BE2C (cell line): ENCODE data around the gene EMX1.

Experiments used
- DNase-seq: peaks from one replicate; pipeline ENCODE4 v3.0.0-alpha.2; 2020
- H3K27me3 ChIP-seq: fragments of 250-450 bp; sonication (Bioruptor Pico); 2 replicates; pipeline ENCODE4 v1.5.1; 2020; ENCODE audit warnings: mild to moderate bottlenecking
- H3K36me3 ChIP-seq: fragments of 250-450 bp; sonication (Bioruptor Pico); 2 replicates; pipeline ENCODE4 v1.5.1; 2020; ENCODE audit warnings: mild to moderate bottlenecking
- H3K4me1 ChIP-seq: fragments of 250-450 bp; sonication (Bioruptor Pico); 2 replicates; pipeline ENCODE4 v1.5.1; 2020
- H3K4me3 ChIP-seq: 2 replicates; pipeline ENCODE4 v1.5.1; 2011; ENCODE audit warnings: low read depth, low read length
- H3K9me3 ChIP-seq: fragments of 250-450 bp; sonication (Bioruptor Pico); 2 replicates; pipeline ENCODE4 v1.5.1; 2020
- TF ChIP-seq, protein P1 (sequence below): IDR thresholded peaks from 2 replicates; pipeline ENCODE4 v1.5.1; 2012; ENCODE audit warnings: mild to moderate bottlenecking, low read depth, low read length

EMX1 gene

DNA sequence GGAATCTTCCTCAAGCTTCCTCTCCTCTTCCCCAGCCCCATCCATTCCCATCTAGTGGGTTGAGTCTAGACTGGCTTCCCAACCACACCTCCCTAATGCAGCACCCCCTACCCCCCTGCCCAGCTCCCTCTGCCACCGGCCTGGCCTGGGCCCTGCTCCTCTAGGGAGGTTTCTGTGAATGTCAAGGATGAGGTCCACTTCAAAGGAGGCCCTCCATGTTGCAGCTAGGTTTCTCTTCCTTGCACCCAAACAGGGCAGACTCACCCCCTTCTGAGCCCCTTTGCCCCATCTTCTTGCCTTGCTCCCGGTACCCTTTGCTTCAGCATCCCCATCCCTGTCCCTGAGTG, 18.3 kb downstream of the EMX1 start:
- no peaks in the 10 kb centered on the region for H3K27me3 ChIP-seq
- no peak overlapping the region for H3K4me3 ChIP-seq
- TF ChIP-seq, protein P1, sequence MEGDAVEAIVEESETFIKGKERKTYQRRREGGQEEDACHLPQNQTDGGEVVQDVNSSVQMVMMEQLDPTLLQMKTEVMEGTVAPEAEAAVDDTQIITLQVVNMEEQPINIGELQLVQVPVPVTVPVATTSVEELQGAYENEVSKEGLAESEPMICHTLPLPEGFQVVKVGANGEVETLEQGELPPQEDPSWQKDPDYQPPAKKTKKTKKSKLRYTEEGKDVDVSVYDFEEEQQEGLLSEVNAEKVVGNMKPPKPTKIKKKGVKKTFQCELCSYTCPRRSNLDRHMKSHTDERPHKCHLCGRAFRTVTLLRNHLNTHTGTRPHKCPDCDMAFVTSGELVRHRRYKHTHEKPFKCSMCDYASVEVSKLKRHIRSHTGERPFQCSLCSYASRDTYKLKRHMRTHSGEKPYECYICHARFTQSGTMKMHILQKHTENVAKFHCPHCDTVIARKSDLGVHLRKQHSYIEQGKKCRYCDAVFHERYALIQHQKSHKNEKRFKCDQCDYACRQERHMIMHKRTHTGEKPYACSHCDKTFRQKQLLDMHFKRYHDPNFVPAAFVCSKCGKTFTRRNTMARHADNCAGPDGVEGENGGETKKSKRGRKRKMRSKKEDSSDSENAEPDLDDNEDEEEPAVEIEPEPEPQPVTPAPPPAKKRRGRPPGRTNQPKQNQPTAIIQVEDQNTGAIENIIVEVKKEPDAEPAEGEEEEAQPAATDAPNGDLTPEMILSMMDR, result no peak
- no peaks in the 10 kb centered on the region for H3K9me3 ChIP-seq
- no peak for DNase-seq
- H3K36me3 ChIP-seq, result no peaks in the 10 kb centered on the region
- H3K4me1 ChIP-seq, result no peaks in the 10 kb centered on the region

DNA sequence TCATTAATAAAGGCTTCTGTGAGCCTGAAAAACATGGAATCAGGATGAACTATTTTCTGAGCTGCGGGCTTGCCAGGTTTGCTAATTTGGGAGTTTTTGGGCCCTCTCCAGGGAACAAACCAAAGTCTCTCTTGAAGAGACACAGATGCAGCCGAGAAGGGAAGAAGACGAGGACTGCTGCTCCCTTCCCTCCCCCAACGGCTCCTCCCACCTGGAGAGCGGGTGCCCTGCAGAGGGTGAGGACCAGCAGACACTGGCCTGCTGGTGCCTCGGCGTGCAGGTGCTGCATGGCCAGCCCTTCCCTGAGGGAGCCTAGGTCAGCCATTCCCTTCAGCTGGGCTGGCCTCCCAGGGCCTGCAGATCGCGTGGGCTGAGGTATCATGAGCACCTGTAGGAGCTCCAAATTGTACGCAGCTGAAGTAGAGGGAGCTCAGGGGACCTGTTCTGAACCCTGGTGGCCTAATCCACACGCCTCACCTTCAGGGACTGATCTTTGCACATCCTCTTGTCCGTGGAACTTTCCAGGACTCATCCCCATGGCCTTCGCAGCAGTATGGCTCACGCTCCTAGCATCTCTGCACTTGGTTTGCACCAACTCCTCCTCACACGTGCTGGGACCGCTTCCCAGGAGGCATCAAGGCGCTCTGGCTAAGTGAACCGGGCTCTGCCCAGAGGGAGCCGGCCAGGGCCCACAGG, 19.5 kb downstream of the EMX1 start:
- Histone ChIP-seq H3K4me3 (no peak overlapping the region), H3K9me3 (no peaks in the 10 kb centered on the region), H3K4me1 (no peaks in the 10 kb centered on the region), H3K27me3 (no peaks in the 10 kb centered on the region), H3K36me3 (no peaks in the 10 kb centered on the region)
- TF ChIP-seq, protein P1, result no peak
- no peak for DNase-seq

DNA sequence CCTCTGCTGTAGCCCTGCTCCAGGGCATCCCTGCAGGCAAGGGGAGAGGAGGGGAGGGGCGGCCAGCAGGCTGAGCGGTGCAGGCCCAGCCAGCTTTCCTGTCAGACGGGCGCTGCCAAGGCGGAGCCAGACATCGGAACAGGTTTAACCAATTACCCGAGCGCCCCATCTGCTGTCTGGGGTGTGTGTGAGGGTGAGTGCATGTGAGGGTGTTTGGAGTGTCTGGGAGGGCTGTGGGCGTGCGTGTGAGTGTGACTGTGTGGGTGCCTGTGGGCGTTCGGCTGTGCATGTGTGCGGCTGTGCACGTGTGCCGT, 20.0 kb downstream of the EMX1 start:
- peak; percentile 49 for DNase-seq
- no peak overlapping the region for H3K4me3 ChIP-seq
- no peaks in the 10 kb centered on the region for H3K4me1 ChIP-seq
- no peaks in the 10 kb centered on the region for H3K36me3 ChIP-seq
- H3K27me3 ChIP-seq, result no peaks in the 10 kb centered on the region
- TF ChIP-seq, protein P1, result no peak
- H3K9me3 ChIP-seq, result no peaks in the 10 kb centered on the region

DNA sequence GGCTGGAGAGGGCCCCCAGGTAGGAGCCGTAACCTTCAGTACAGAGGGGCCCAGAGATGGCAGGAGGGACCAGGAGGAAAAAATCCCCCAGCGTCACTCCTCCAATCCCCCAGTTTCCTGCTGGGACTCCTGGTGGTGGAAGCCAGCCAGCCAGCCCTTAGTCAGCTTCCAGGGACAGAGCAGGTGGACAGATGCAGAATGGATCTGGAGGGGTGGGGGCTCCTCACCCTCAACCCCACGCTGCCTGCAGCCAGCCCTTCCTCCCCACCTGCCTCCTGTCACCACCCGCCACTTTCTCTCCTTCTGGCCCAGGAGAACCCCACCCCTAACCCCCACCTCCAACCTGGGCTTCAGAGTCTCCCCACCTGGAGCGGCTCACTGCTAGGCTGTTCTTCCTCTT, 21.1 kb downstream of the EMX1 start:
- no peaks in the 10 kb centered on the region for H3K27me3 ChIP-seq
- H3K36me3 ChIP-seq, result no peaks in the 10 kb centered on the region
- no peaks in the 10 kb centered on the region for H3K9me3 ChIP-seq
- H3K4me1 ChIP-seq, result no peaks in the 10 kb centered on the region
- DNase-seq, result no peak
- H3K4me3 ChIP-seq, result no peak overlapping the region
- TF ChIP-seq, protein P1, result no peak

DNA sequence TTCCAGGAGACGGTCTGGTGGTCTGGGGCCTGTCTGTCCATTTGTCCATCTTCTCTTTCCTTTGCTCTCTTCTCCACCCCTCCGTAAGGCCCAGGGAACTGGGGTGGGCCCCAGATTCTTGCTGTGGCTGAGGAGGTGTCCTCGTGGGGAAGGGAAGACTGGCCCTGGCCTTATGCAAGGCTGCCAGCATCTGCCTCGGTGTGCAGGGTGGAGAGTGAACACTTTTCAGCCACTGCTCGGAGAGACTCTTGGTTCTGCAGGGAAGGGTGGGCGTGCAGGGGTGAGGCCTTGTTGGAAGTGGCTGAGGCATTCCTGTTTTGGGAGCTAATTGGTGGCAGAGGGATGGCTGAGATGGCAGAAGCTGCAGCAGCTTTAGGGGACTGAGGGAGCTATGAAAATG, 23.0 kb downstream of the EMX1 start:
- no peaks in the 10 kb centered on the region for H3K27me3 ChIP-seq
- H3K9me3 ChIP-seq, result no peaks in the 10 kb centered on the region
- no peaks in the 10 kb centered on the region for H3K36me3 ChIP-seq
- TF ChIP-seq, protein P1, result no peak
- DNase-seq, result no peak
- no peaks in the 10 kb centered on the region for H3K4me1 ChIP-seq
- no peak overlapping the region for H3K4me3 ChIP-seq

DNA sequence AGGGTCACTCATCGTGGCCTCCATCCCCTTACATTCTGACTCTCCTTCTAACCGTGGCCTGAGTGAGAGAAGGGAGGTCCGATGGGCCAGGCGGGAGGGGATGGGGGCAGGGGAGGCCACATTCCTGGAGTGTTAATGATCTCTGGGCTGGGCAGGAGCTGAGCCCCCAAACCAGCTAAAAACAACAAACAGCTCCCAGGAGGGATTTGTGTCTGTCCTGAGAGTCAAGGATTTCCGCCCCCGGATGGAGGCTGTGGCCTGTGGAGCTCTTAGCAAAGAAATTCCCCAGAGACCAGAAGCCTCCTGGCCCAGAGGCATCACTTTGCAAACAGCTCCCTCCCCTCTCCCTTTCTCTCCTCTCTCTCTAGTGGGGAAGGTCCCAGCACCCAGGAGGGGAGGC, 23.5 kb downstream of the EMX1 start:
- TF ChIP-seq, protein P1, result no peak
- Histone ChIP-seq H3K4me1 (no peaks in the 10 kb centered on the region), H3K9me3 (no peaks in the 10 kb centered on the region), H3K36me3 (no peaks in the 10 kb centered on the region), H3K27me3 (no peaks in the 10 kb centered on the region), H3K4me3 (no peak overlapping the region)
- DNase-seq, result peak; percentile 33
